Tibial nerve (tissue), 4 donors: ENCODE measurements around the gene SKAP2.

Experiments used
- EP300 ChIP-seq, 2 donors: sonication (generic); formaldehyde crosslinking; IDR thresholded peaks; one replicate each; pipeline ENCODE4 v1.6.1; 2017; ENCODE audit warnings: antibody characterized with exemption in 2 of 2, mild to moderate bottlenecking in 1 of 2
- POLR2A ChIP-seq, 2 donors: fragments of 450-650 bp; IDR thresholded peaks; one replicate each; pipeline ENCODE4 v1.6.1; 2017; ENCODE audit warnings: antibody characterized with exemption in 2 of 2, mild to moderate bottlenecking in 2 of 2, moderate library complexity in 2 of 2
- TF ChIP-seq, protein P1 (sequence below), 5 experiments: fragments of 200-600 bp in 3 of 5; fragments of 450-650 bp in 2 of 5; sonication (generic) in 3 of 5; IDR thresholded peaks; one replicate each; pipeline ENCODE4 v1.5.1; 2016 to 2019; ENCODE audit warnings: antibody characterized with exemption in 5 of 5, mild to moderate bottlenecking in 3 of 5, moderate library complexity in 2 of 5

DNA sequence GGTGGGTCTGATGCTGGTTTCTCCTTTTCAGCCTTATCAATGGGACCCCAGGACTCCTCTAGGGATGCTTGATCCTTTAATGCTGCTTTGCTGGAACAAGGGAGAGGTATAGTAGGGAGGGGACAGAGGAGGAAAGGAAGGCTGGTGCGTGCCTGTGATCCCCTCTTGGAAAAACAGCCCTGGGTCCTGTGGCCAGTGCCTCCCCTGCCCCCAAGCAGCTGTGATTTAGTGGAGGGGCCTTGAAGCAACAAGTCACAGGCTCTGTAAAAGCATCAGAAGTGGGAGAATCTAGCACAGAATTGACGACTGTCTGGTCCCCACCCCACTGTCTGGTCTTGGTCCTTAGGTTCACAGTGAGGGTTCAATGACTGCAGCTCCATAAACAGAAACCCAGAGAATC, 237.7 kb downstream of the SKAP2 start:
- TF ChIP-seq, protein P1, sequence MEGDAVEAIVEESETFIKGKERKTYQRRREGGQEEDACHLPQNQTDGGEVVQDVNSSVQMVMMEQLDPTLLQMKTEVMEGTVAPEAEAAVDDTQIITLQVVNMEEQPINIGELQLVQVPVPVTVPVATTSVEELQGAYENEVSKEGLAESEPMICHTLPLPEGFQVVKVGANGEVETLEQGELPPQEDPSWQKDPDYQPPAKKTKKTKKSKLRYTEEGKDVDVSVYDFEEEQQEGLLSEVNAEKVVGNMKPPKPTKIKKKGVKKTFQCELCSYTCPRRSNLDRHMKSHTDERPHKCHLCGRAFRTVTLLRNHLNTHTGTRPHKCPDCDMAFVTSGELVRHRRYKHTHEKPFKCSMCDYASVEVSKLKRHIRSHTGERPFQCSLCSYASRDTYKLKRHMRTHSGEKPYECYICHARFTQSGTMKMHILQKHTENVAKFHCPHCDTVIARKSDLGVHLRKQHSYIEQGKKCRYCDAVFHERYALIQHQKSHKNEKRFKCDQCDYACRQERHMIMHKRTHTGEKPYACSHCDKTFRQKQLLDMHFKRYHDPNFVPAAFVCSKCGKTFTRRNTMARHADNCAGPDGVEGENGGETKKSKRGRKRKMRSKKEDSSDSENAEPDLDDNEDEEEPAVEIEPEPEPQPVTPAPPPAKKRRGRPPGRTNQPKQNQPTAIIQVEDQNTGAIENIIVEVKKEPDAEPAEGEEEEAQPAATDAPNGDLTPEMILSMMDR (IDR thresholded peaks at IDR 0.05), result no peak
- TF ChIP-seq POLR2A (IDR thresholded peaks at IDR 0.05) (no peak), EP300 (IDR thresholded peaks at IDR 0.05) (no peak)
